Pancreas (tissue), 10 donors: Measurements from ENCODE around the gene UGT2B7. TPM values are rescaled to one million over a fixed set of nuclear protein-coding genes. Genes with fewer than 3 reads are reported as not detected.

ENCODE experiments used
- ATAC-seq, 4 donors: fragments of 200-7000 bp; cut with Tn5 transposase; one replicate each; pipeline versions ENCODE4 v1.8.0 to v1.9.1; 2020; ENCODE audit warnings: mild to moderate bottlenecking in 4 of 4, moderate library complexity in 4 of 4
- DNase-seq, 6 donors: peaks; one replicate each; pipeline ENCODE4 v3.0.0-alpha.2; 2020
- FAIRE-seq: peaks from 2 replicates; lab custom pipeline; 2012; peaks lifted over from hg19 to GRCh38; lab: Jason Lieb, UNC
- H3K27ac ChIP-seq, 4 donors: fragments of 200-600 bp; sonication (generic); 1 replicate in 3 of 4; 2 replicates in 1 of 4; pipeline versions ENCODE4 v1.5.0 to v1.8.0; 2020
- H3K27me3 ChIP-seq, 4 donors: fragments of 200-600 bp; one replicate each; pipeline ENCODE4 v1.8.0; 2021
- H3K36me3 ChIP-seq, 3 donors: fragments of 200-600 bp; sonication (generic) in 1 of 3; one replicate each; pipeline versions ENCODE4 v1.5.0 to v1.8.0; 2020 to 2021
- H3K4me1 ChIP-seq, 3 donors: fragments of 200-600 bp; one replicate each; pipeline ENCODE4 v1.8.0; 2021
- H3K4me3 ChIP-seq, 4 donors: fragments of 200-600 bp; sonication (generic) in 2 of 4; one replicate each; pipeline versions ENCODE4 v1.5.0 to v1.8.0; 2020 to 2021
- H3K9me3 ChIP-seq, 4 donors: fragments of 200-600 bp; one replicate each; pipeline ENCODE4 v1.8.0; 2021
- CTCF ChIP-seq, 4 donors: fragments of 200-600 bp; sonication (generic) in 3 of 4; IDR thresholded peaks; one replicate each; pipeline versions ENCODE4 v1.5.0 to v1.8.0; 2021; ENCODE audit warnings: antibody characterized with exemption in 4 of 4
- WGBS, 2 donors: extraction: QIAGEN DNeasy Blood & Tissue Kit; methylation state at CpG; one replicate each; pipeline ENCODE4 v1.1.7; 2013; 5-methylcytosine and 5-hydroxymethylcytosine counted together
- intact Hi-C, 3 donors: fragments of 100-400 bp; cut with DNase I; formaldehyde crosslinking; loops; one replicate each; pipeline versions ENCODE4 v1.11.1 to v1.14.2; 2022
- polyA plus RNA-seq, 2 donors: library from polyadenylated mRNA; stranded (reverse); fragments of 200-250 nt; gene quantifications; one replicate each; pipeline ENCODE4 v1.2.3, GENCODE V29; 2013
- total RNA-seq, 6 donors: library from RNA; stranded (reverse); fragmentation: NEBNext Ultra II Directional in 4 of 6; extraction: Animal tissue kit (Norgen Biotek cat#: 25700) in 4 of 6; gene quantifications; one replicate each; pipeline versions ENCODE4 v1.2.1 to v1.2.4, GENCODE V29; 2021 to 2023
- donor health status: healthy with polysubstance abuse.
- donor health status: DM: no; HTN: no; CAD: no; lungs with moderate emphysema.
- donor health status: DM: no; HTN: no; CAD: no.
- donor health status: control.
- donor health status: control.
- donor health status: Bipolar disorder and iron deficiency.
- donor health status: DM: yes; HTN: yes; CAD: no.
- donor health status: DM: no; HTN: no; CAD: no.
- donor health status: DM: no; HTN: no; CAD: no.
- donor health status: DM: yes; HTN: yes; CAD: no.

The UGT2B7 gene
- total and polyA plus RNA-seq, 8 donors, result 1.8 to 8.8 (median 6.7) TPM

- Histone ChIP-seq H3K27me3 (no peaks in the 10 kb centered on the region), H3K9me3 (no peaks in the 10 kb centered on the region), H3K4me1 (no peaks in the 10 kb centered on the region), H3K36me3 (no peaks in the 10 kb centered on the region), H3K4me3 (no peak overlapping the region), H3K27ac (no peak overlapping the region)
- intact Hi-C loops, result no loop called here
- FAIRE-seq (no peak), DNase-seq (no peak), ATAC-seq (no peak)
- no peak for TF ChIP-seq CTCF (IDR thresholded peaks at IDR 0.05)
- WGBS, 2 donors, result 59 to 77% methylated on average over 3 of the region's 3 CpGs
Observed at GRCh38 chr4:69122476-69122875, 26.2 kb downstream of the UGT2B7 start.

- Histone ChIP-seq H3K27ac (no peak overlapping the region), H3K27me3 (no peaks in the 10 kb centered on the region), H3K4me1 (no peaks in the 10 kb centered on the region), H3K9me3 (no peaks in the 10 kb centered on the region), H3K4me3 (no peak overlapping the region), H3K36me3 (no peaks in the 10 kb centered on the region)
- no peak for DNase-seq
- no peak for ATAC-seq
- TF ChIP-seq CTCF (IDR thresholded peaks at IDR 0.05), result no peak
- no peak for FAIRE-seq
- intact Hi-C loops, result no loop called here
- 97 to 100% methylated on average over 1 of the region's 1 CpG for WGBS, 2 donors
Observed at GRCh38 chr4:69124941-69125340, 28.7 kb downstream of the UGT2B7 start.

GRCh38 chr4:69126024-69126423 lies 29.8 kb downstream of the UGT2B7 start:
- FAIRE-seq (peak; percentile 75), ATAC-seq (no peak), DNase-seq (no peak)
- no peak overlapping the region for H3K27ac ChIP-seq
- no peak overlapping the region for H3K4me3 ChIP-seq
- H3K4me1 ChIP-seq, result no peaks in the 10 kb centered on the region
- TF ChIP-seq CTCF (IDR thresholded peaks at IDR 0.05), result no peak
- H3K36me3 ChIP-seq, result no peaks in the 10 kb centered on the region
- H3K27me3 ChIP-seq, result no peaks in the 10 kb centered on the region
- H3K9me3 ChIP-seq, result no peaks in the 10 kb centered on the region
- intact Hi-C loops, result no loop called here

- no peaks in the 10 kb centered on the region for H3K4me1 ChIP-seq
- FAIRE-seq (peak; percentile 51), DNase-seq (no peak), ATAC-seq (no peak)
- no peaks in the 10 kb centered on the region for H3K9me3 ChIP-seq
- TF ChIP-seq CTCF (IDR thresholded peaks at IDR 0.05), result no peak
- no peaks in the 10 kb centered on the region for H3K27me3 ChIP-seq
- no peak overlapping the region for H3K4me3 ChIP-seq
- H3K27ac ChIP-seq, result no peak overlapping the region
- H3K36me3 ChIP-seq, result no peaks in the 10 kb centered on the region
- intact Hi-C loops, result no loop called here
Observed at GRCh38 chr4:69133993-69134392, 37.7 kb downstream of the UGT2B7 start.

GRCh38 chr4:69134471-69134870 lies 38.2 kb downstream of the UGT2B7 start:
- Histone ChIP-seq H3K27me3 (no peaks in the 10 kb centered on the region), H3K9me3 (no peaks in the 10 kb centered on the region), H3K4me3 (no peak overlapping the region), H3K27ac (no peak overlapping the region), H3K36me3 (no peaks in the 10 kb centered on the region), H3K4me1 (no peaks in the 10 kb centered on the region)
- TF ChIP-seq CTCF (IDR thresholded peaks at IDR 0.05), result no peak
- ATAC-seq (no peak), FAIRE-seq (no peak), DNase-seq (no peak)
- intact Hi-C loops, result no loop called here
- WGBS, 2 donors, result 89 to 94% methylated on average over 4 of the region's 4 CpGs
